Superior temporal gyrus (tissue), 1 donor: ENCODE measurements around the gene C5.

Source experiments
- DNase-seq: peaks from one replicate; pipeline ENCODE4 v3.0.0-alpha.2; 2016; ENCODE audit errors: extremely low spot score

The C5 gene

DNA sequence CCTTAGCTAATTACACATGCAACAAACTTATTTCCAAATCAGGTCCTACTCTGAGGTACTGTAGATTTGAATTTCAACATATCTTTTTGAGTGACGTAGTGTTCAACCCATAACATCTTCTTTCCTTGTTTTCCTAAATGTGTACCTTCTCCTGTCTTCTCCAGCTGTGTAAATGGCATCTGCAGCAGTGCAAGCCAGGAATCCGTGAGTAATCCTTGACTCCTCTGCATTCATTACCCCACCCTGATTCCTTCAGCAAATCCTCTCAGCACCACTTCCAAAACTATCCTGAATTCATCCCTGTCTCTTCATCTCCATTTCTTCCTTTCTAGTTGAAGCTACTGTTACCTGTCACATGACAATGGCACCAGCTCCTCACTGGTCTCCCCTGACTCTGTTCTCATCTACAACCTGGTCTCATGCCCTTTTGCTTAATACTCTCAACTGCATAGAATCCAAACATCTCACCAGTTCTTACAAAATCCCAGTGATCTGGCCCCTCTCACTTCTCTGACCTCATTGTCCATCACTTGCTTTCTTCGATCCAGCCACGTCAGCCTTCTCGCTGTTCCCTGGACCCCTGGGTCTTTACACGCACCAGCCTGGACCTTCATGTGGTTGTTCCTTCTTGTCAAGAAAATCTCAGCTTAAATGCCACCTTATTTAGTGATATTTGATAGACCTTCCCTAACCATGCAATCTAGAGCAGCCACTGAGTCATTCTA is 108.9 kb downstream of the C5 start:
- DNase-seq, result no peak

DNA sequence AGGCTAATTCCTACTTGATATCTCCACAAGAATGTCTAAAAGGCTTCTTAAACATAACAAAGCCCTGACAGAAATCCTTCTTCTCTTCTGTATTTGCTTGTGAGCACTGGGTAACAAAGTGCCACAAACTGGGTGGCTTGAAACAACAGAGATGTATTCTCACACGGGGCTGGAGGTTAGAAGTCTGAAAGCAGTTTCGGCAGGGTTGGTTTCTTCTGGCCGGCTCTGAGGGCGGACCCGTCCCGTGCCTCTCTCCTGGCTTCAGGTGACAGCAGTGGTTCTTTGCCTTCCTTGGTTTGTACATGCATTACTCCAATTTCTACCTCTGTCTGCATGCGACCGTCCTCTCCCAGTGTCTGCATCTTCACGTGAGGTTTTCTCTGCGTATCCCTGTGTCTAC is 109.5 kb downstream of the C5 start:
- DNase-seq, result no peak

DNA sequence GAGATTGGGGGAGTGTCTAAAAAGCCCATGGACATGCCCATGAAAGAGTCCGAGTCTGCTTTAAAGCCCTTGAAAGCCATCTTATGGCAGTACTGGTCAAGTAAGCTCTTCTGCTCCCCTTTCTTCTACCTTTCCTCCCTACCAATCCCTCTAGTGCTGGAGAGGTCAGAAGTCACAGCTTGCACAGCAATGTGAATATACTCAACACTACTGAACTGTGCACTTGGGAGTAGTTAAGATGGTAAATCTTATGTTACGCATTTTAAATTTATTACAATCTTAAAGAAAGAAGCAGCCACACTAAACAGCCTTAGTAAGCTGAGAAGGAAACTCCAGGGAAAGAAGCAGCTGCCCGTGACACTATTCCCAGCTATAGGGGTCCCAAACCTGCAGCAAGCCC is 111.2 kb downstream of the C5 start:
- DNase-seq, result no peak

DNA sequence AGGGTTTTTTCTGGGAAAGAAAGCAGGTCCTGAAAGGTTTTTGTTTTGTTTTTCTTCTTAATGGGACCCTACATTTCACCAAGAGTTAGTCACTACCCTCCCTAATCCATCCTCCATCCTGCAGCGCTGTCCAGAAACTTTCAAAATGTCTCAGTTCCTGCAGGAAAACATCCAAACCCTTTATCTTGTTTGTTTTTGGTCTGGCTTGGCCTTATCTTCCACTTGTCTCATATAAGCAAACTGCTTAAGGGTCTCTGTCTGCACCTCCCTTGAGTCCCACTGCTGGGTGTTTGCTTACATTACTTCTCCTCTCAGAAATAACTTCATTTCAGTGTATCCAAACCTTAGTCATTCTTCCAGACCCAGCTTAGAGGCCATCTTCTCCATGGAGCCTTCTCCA is 112.5 kb downstream of the C5 start:
- no peak for DNase-seq

DNA sequence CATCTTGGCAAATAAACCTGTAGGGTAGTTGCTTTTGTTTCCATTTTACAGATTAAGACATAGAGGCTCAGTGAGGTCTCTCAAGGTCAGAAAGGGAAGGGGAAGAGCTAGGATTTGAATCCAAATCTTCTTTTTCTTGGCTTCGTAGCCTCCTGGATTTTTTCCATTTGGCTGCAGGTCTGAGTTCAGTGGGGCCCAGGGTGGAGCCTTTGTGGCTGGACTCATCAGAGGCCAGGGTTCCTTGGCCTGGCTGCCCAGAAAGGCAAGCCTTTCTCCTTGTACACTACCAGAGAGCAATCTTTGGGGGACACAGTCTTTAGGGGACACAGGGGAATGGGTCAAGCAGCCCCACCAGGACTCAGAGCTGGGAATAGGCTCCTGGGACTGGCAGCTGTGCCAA is 112.9 kb downstream of the C5 start:
- no peak for DNase-seq

DNA sequence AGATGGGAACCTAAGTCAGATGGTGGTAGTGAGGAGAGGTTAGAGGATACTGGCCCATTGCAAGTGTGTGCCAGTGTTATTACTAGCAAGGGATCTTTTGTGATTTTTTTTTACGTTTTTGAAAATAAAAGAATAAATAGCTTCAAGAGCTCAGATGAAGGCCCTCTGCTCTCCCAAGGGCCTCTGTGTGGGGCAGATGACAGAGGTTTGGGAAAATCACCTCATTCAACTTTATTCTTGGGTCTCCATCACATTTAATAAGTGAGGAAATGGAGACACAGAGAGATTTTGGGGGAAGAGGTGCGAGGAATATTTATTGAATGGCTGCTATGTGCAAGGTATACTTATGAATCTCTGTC is 113.3 kb downstream of the C5 start:
- no peak for DNase-seq

DNA sequence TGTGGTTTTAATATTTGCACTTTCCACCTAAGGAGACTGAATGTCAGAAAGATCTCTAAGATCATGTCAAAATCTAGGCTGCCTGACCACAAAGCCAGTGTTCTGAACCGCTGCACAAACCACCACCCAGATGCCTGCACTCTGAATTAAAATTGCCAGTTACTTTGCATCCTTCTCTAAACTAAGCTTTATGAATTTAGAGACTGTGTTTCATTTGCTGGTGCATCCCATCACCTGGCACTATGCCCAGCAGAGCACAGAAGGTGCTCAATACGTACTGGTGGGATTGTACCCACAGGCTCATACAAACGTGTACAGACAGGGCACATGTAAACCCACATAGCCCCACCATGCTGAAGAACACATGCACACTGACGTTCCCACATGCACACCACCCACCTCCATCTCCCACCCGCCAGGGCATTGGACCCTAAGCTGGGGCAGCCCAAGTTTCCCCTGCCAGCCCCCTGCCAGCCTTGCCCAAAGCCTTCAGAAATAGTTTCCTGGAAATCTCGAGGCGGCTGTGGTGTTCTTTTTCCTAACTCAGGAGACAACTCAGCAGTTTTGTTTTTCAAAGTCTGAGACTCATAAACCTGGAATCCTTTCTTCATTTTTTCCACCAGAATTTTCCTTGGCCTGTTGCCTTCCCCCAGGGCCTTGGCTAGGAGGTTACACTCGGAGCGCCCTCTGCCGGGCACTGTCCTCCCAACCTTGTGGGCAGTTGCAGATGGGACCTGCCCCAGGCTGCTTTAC is 113.9 kb downstream of the C5 start:
- peak; percentile 96 for DNase-seq

DNA sequence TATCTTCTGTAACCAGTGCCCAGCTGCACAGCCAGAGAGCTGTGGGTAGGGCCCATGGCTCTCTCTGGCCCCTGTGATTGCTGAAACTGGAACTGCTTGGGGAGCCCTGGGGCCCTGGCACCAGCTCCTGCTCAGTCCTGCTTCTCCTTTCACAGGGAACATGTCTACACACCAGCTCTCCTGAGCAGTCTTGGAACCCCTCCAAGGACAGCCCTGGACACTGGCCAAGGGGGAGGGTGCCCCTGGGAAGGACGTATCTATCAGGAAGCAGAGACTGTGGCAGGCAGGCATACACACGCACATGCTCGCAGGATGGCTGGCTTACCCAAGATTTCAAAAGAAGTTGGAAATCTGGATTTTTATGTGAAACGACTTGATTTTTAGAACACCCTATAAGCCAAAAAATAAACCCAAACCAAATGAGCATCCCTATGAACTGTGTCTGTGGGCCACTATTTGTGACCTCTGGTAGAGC is 114.7 kb downstream of the C5 start:
- peak; percentile 84 for DNase-seq

DNA sequence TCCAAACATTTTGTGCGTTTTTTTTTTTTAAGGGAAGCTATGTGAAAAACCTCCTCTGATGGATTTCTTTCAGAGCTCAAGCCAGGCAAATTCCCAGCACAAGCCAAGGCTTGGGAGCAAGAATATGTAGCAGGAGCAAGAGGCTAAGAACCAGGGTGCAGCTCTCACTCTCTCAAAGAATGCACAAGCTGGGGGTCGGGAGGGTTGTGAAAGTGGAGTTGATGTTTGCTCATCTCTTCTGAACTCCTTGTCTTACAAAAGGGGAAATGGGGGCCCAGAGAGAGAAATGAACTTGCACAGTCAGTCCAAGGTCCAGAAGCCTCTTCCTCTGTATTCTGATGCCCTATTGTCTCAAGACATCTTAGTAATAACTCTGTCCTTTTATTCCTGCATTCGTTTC is 115.8 kb downstream of the C5 start:
- DNase-seq, result no peak

DNA sequence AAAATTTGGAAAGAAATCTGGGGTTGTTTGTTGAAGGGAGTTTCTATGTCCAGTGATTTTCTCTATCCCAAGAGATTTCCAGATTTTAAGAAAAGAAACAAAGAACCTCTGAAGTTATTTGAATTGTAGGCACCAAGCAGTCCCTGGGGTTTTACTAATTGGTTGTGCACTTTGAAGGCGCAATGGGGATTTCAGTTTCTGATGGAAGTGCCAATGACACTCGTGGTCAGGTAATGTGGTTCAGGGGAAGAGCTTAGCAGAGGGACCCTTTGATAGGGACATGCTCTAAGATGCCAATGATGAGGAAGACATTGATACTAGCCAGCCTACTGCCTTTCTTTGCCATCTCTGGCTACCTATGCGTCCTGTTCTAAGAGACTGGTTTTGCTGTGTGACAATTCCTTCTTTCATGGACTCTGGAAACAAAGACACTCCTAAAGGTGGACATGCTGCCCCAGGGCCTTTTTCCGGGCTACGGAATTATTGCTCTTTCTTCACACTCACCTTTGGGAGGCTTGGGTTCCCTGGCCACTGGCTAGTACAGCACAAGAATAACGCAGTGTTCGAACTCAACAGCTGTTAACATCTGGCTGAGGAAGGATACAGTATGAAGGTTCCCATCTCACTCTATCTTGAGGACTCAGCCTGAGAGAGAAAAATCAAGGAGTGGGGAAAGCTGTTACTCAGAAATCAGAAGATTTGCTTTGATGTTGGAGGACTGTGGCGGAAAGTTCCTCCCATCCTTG is 116.6 kb downstream of the C5 start:
- no peak for DNase-seq

DNA sequence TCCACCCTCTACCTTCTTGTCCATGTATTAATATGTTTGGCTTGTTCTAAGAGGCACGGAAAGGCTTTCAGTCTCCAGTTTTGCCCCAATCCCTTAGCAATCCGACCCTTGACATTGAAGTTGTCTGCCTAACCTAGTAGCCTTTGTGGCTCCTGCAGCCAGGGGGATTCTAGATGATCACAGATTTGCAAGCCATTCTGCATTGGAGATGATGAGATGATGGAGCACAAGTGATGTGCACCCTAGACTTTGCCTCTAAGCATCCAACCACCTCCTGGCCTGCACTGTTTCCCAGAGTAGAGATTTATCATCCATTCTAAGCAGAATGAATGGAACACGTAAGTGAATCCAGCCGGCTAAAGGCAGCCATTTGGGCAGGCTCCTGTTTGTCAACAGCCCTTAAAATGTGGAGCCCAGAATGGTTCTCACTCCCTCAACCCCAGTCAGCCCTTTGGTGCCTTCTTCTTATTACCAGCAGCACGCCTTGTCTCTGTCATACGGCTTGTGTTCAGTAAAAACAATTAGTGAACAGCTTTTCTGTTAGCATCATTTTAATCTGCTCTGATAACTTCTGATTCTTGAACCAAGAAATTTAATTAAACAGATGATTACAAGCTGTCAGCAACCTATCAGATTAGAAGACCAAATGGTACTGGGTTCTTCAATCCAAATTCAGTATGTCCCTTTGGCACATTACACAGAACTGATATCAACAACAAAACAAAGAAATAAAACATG is 117.8 kb downstream of the C5 start:
- DNase-seq, result no peak

DNA sequence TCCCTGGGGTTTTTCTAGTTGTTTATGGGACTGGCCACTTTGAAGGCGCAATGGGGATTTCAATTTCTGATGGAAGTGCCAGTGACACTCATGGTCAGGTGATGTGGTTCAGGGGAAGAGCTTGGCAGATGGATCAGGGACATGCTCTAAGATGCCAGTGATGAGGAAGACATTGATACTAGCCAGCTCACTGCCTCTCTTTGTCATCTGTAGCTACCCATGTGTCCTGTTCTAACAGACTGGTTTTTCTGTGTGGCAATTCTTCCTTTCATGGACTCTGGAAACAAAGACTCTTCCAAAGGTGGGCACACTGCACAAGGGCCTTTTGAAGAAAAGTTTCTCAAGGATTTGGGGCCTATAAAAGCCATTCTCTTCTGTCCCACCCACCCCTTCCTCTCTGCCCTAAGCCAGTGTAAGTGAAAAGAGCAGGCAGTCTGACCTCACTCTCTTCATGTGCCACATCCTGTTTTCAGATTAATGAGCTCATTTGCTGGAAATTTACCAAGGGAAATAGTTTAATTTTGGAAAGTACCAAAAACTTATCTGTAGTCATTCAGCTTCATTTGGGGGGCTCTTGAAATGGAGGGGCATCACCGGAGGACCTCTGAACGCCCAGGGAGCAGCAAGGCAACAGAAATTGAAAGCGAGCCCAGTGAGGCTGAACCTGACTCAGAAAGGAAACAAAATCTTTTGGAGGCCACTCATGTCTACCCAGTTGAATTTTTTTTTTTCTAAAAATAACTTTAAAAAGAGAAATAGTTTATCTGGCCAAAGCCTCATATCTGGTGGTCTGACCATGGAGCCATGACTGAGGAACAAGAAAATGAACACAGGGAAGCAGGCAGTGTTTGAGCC is 118.6 kb downstream of the C5 start:
- no peak for DNase-seq

DNA sequence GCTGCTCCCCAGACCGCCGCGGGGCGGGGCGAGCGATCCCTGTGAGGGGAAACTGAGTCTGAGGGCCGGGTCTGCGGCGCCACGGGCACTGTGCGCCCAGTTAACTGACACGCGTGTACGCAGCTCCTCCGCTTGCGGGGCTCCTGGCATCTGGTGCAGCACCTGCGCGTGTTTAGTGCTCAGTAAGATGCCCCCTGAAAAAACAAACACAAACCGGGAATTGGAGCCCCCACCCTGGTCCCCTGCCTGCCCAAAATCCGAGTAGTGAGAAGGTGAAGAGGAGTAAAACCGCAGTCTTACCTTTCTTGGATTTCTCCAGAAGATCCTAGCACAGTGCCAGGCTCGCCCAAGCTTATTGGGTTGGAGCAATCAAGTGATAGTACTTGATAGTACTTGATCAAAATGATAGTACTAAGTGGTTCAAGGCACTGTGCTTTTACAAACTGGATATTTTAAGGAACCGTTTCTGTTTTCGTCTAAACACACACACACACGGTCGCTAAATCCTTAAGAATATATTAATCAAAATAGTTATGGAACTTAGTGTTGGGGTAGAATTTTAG is 120.8 kb downstream of the C5 start:
- DNase-seq, result peak; percentile 24

DNA sequence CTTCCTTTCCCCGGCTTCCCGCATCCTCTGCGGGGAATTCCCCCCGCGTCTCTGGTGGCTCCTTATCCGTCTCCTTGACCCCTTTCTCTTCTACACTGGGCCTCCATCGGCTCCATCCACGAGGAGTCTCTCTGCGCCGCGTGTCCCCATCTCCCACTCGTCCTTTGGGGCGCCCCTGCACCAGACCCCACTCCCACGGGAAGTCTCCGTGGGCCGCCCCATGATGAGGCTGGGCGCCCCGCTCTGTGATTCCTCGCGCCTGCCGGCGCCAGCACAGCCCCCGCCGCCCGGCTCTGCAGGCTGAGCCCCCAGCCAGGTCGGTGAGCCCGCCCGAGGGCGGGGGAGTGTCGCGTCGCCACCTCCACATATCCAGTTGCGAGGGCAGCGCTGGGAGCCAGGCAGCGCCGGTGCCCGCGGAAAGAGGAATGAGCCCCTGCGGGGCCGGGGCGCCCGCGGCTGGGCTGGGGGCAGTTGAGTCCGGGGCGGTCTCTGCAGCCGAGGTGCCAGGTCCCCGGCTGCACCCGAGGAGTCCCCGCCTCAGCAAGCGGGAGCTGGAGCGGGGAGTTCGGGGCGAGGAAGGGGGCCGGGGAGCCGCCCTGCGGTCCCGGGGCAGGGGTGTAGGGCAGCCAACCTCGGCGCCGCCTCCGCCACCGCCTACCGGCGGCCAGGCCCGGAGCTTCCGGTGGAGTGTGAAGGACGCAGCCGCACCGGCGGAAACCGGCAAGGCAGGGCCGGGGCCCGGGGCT is 121.4 kb downstream of the C5 start:
- DNase-seq, result no peak

DNA sequence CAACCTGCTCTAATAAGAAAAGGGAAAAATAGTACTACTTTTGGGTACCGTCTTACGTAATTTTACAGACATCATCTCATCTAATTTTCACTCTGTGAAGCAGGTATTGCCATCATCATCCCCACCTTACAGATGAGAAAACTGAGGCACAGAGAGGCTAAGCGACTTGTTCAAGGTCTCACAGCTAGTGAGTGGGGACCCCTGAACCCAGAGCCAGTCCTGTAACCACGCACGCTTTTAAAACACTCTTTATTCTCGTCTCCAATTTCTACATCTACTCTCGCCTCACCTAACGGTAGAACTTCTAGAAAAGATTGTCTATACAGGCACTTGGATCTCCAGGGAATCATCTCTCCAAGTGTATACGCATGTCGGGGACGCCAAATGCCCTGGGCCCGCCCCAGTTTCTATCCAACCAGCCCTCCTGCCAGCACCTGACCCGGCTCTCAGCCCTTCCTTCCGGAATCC is 122.0 kb downstream of the C5 start:
- no peak for DNase-seq

DNA sequence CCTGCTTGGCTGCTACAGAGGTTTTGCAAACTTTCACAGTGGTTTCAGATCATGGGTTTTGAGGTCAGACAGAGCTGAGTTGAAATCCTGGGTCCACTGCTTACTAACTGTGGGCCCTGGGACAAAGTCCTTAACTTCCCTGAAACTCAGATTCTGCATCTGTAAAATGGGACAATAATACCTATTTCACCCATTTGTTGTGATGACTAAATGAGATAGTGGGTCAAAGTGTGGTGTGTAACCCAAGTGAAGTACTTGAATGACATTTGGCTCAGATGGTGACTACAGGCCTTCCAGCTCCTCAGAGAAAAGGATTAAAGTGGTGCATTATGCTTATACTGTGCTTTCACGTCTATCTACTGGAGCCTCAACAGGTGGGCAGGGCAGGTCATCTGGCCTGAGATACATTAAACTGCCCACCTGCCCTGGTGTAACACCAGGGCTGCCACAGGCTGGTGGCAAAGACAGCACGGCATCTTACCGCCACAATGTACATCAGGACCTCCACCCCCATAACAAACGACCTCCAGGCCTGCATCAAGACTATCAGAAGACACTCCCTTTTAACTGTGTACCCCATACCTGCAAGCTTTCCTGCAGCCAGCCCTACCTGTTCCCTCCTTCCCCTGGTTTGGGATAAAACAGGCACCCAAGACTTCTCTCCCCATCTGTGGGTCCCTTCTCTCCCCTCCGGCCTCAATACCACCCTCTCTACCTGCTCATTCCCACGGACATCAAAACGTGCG is 122.6 kb downstream of the C5 start:
- DNase-seq, result no peak

DNA sequence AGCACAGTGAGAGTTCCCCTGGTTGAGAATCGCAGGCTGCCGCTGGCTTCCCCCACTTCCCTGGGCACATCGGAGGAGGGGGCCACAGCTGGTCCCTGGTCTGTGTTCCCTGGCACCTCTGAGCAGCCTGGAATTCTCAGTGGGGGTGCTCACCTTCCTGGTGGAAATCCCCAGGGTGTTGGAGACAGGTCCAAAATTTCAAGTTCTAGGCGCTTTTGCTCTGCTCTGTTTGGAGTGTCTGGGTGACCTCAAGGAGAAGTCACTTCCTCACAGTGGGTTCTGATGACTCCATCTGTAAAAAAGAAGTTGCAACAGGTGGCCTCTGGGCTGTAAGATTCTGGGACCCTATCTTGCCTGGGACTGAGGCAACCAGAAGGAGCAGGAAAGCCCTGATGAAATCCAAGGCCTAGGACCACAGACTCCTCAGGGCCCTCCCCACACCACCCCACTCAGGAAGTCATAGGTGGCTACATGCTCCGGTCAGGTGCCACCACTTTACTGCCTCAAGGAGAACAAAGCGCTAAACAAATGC is 123.6 kb downstream of the C5 start, which contains the start of gene TRAF1:
TSS of gene TRAF1 (minus strand) at position 400 of the 532 bp plus-strand sequence. CDS start 721 bp downstream, outside the sequence.
- DNase-seq, result no peak

DNA sequence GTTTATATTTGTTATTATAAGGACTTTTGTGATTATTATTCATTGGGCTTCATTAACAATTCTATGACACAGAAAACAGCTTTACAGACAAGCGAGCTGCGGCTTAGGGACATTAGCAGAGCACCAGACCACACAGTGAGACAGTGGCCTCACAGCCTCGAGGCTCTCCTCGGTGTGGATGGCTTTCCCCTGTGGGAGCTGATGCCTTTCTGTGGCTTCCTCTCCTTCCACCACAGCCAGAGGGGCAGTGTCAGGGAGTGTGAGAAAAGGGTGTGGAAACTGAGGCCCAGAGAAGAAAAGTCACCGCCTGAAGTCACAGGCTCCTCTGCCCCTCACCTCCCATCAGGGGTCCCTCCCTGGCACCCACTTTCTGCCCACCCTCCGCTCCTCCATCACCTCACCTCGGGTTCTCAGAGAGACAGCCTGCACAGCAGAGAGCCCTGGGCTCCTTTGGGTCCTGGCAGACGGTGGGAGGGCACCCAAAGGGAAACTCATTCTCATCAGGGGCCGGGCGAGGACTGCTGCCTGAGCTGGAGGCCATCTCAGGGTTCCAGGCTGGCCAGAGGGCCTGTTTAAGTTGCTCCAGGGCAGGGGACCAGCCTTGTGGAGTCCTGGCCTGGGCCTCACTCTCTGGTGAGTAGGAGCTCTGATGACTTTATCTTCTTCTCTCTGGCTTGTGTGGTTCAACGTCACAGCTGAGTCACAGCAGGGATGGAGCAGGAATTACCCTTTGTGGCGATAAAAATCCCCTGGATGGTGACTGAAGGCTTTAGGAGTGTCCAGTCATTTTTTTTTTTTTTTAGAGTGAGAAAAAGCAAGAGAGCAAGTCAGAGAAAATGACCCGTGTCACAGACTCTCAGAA is 124.3 kb downstream of the C5 start:
- DNase-seq, result no peak
